ENCODE measurements around the gene SLC6A8. TPM values are rescaled to one million over a fixed set of nuclear protein-coding genes. Genes with fewer than 3 reads are reported as not detected.

Gene SLC6A8
- total RNA-seq (2014; rRNA removed; shearing (Covaris generic)): 9.5 TPM in 2 replicates

- Histone ChIP-seq H3K4me1 (no peaks in the 10 kb centered on the region), H3K9me3 (replicated peaks) (no peaks in the 10 kb centered on the region), H3K27ac (no peak within 1 kb of the TSS), H3K27me3 (no peaks in the 10 kb centered on the region), H3K4me3 (peak within 1 kb of the TSS; percentile 52), H3K36me3 (no peaks in the 10 kb centered on the region)
- DNase-seq: peak; percentile 65 to 67
These were observed at the start of gene SLC6A8 for GRCh38 chrX:153687121-153688039. Gene SLC6A8, plus strand, starts transcription at chrX:153687926. Its CDS starts 649 bp downstream, at chrX:153688575.

- Histone ChIP-seq H3K9me3 (replicated peaks) (no peaks in the 10 kb centered on the region), H3K27ac (no peak overlapping the region), H3K36me3 (no peaks in the 10 kb centered on the region), H3K27me3 (no peaks in the 10 kb centered on the region), H3K4me1 (no peaks in the 10 kb centered on the region), H3K4me3 (no peak overlapping the region)
- no peak for DNase-seq
These were observed 49.7 kb upstream of the SLC6A8 start for GRCh38 chrX:153638041-153638371.

GRCh38 chrX:153638436-153639176, 49.1 kb upstream of the SLC6A8 start:
- DNase-seq: peak in 1 of 2 experiments; percentile 8
- H3K27me3 ChIP-seq: no peaks in the 10 kb centered on the region
- H3K4me1 ChIP-seq: no peaks in the 10 kb centered on the region
- H3K27ac ChIP-seq: no peak overlapping the region
- no peaks in the 10 kb centered on the region for H3K9me3 ChIP-seq (replicated peaks)
- H3K4me3 ChIP-seq: no peak overlapping the region
- no peaks in the 10 kb centered on the region for H3K36me3 ChIP-seq

- no peaks in the 10 kb centered on the region for H3K27me3 ChIP-seq
- H3K4me1 ChIP-seq: no peaks in the 10 kb centered on the region
These were observed 48.3 kb upstream of the SLC6A8 start for GRCh38 chrX:153639177-153640044.

GRCh38 chrX:153640045-153640686, 47.6 kb upstream of the SLC6A8 start:
- Histone ChIP-seq H3K27me3 (no peaks in the 10 kb centered on the region), H3K4me1 (no peaks in the 10 kb centered on the region), H3K9me3 (replicated peaks) (no peaks in the 10 kb centered on the region), H3K36me3 (no peaks in the 10 kb centered on the region), H3K4me3 (no peak overlapping the region), H3K27ac (no peak overlapping the region)
- DNase-seq: no peak

More at GRCh38 chrX:153639177-153640044, 48.3 kb upstream of the SLC6A8 start:
- Histone ChIP-seq H3K9me3 (replicated peaks) (no peaks in the 10 kb centered on the region), H3K36me3 (no peaks in the 10 kb centered on the region), H3K4me3 (no peak overlapping the region), H3K27ac (no peak overlapping the region)
- no peak for DNase-seq

- H3K9me3 ChIP-seq (replicated peaks): no peaks in the 10 kb centered on the region
- no peaks in the 10 kb centered on the region for H3K36me3 ChIP-seq
- no peak overlapping the region for H3K27ac ChIP-seq
- no peaks in the 10 kb centered on the region for H3K27me3 ChIP-seq
- DNase-seq: no peak
- H3K4me1 ChIP-seq: no peaks in the 10 kb centered on the region
- no peak overlapping the region for H3K4me3 ChIP-seq
These were observed 46.8 kb upstream of the SLC6A8 start for GRCh38 chrX:153640736-153641575.

GRCh38 chrX:153641627-153642026, 46.1 kb upstream of the SLC6A8 start:
- H3K27ac ChIP-seq: no peak overlapping the region
- no peak for DNase-seq
- no peaks in the 10 kb centered on the region for H3K27me3 ChIP-seq
- H3K4me1 ChIP-seq: no peaks in the 10 kb centered on the region
- no peak overlapping the region for H3K4me3 ChIP-seq
- no peaks in the 10 kb centered on the region for H3K9me3 ChIP-seq (replicated peaks)
- H3K36me3 ChIP-seq: no peaks in the 10 kb centered on the region

- no peaks in the 10 kb centered on the region for H3K36me3 ChIP-seq
- no peak for DNase-seq
- no peaks in the 10 kb centered on the region for H3K9me3 ChIP-seq (replicated peaks)
- H3K27ac ChIP-seq: no peak overlapping the region
- no peaks in the 10 kb centered on the region for H3K4me1 ChIP-seq
- no peaks in the 10 kb centered on the region for H3K27me3 ChIP-seq
- no peak overlapping the region for H3K4me3 ChIP-seq
These were observed 45.6 kb upstream of the SLC6A8 start for GRCh38 chrX:153642051-153642654.

GRCh38 chrX:153642655-153643430, 44.9 kb upstream of the SLC6A8 start:
- H3K27ac ChIP-seq: no peak overlapping the region
- no peaks in the 10 kb centered on the region for H3K4me1 ChIP-seq
- no peak for DNase-seq
- no peaks in the 10 kb centered on the region for H3K36me3 ChIP-seq
- H3K4me3 ChIP-seq: no peak overlapping the region
- no peaks in the 10 kb centered on the region for H3K27me3 ChIP-seq
- no peaks in the 10 kb centered on the region for H3K9me3 ChIP-seq (replicated peaks)

GRCh38 chrX:153643431-153644351, 44.0 kb upstream of the SLC6A8 start:
- Histone ChIP-seq H3K4me1 (no peaks in the 10 kb centered on the region), H3K36me3 (no peaks in the 10 kb centered on the region), H3K9me3 (replicated peaks) (no peaks in the 10 kb centered on the region), H3K4me3 (0 out of 2 replicates have a peak overlapping the region, but pooled peaks have one; percentile 20), H3K27ac (no peak overlapping the region), H3K27me3 (no peaks in the 10 kb centered on the region)
- DNase-seq: no peak

GRCh38 chrX:153644356-153645125, 43.2 kb upstream of the SLC6A8 start:
- no peaks in the 10 kb centered on the region for H3K27me3 ChIP-seq
- no peaks in the 10 kb centered on the region for H3K9me3 ChIP-seq (replicated peaks)
- no peak overlapping the region; the same call in 1 of the 2 replicates for H3K4me3 ChIP-seq

More at GRCh38 chrX:153644356-153645125, 43.2 kb upstream of the SLC6A8 start:
- peak; percentile 15 to 27 for DNase-seq
- no peaks in the 10 kb centered on the region for H3K4me1 ChIP-seq
- no peak overlapping the region for H3K27ac ChIP-seq
- H3K36me3 ChIP-seq: no peaks in the 10 kb centered on the region
